CD14-positive monocyte (primary cell): ENCODE results near the gene PEX5. TPM values are rescaled to one million over a fixed set of nuclear protein-coding genes. Genes with fewer than 3 reads are reported as not detected.

Experiments
- DNase-seq, 3 donors: peaks; one replicate each; pipeline ENCODE4 v3.0.0-alpha.2; 2011 to 2022
- H2AFZ ChIP-seq: 2 replicates; pipeline ENCODE4 v1.6.0; 2012; ENCODE audit warnings: mild to moderate bottlenecking, low read depth, low read length, inconsistent platforms; ENCODE audit not compliant: insufficient read depth, poor library complexity, severe bottlenecking
- H3K27ac ChIP-seq, 2 donors: 1 replicate in 1 of 2; 2 replicates in 1 of 2; pipeline ENCODE4 v1.5.1; 2012 to 2013; ENCODE audit warnings: low read length in 2 of 2, control low read depth in 1 of 2, inconsistent platforms in 1 of 2, low read depth in 1 of 2, mild to moderate bottlenecking in 1 of 2
- H3K27me3 ChIP-seq, 2 donors: one replicate each; pipeline versions ENCODE4 v1.6.0 to v1.6.1; 2011 to 2013; ENCODE audit warnings: low read length in 2 of 2; ENCODE audit not compliant: control insufficient read depth in 2 of 2, insufficient read depth in 2 of 2
- H3K36me3 ChIP-seq, 2 donors: replicated peaks in 1 of 2; 1 replicate in 1 of 2; 2 replicates in 1 of 2; pipeline versions ENCODE4 v1.5.1 to v1.6.1; 2012 to 2013; ENCODE audit warnings: low read length in 2 of 2, control low read depth in 1 of 2, inconsistent platforms in 1 of 2, mild to moderate bottlenecking in 1 of 2; ENCODE audit not compliant: insufficient read depth in 2 of 2, control insufficient read depth in 1 of 2
- H3K4me1 ChIP-seq, 2 donors: 1 replicate in 1 of 2; 2 replicates in 1 of 2; pipeline versions ENCODE4 v1.5.1 to v1.6.1; 2012 to 2013; ENCODE audit warnings: low read length in 2 of 2, control low read depth in 1 of 2, inconsistent platforms in 1 of 2, mild to moderate bottlenecking in 1 of 2, moderate library complexity in 1 of 2; ENCODE audit not compliant: insufficient read depth in 2 of 2, control insufficient read depth in 1 of 2
- H3K4me2 ChIP-seq: replicated peaks from 2 replicates; pipeline ENCODE3; 2012; ENCODE audit warnings: low read length, moderate library complexity, mild to moderate bottlenecking; ENCODE audit not compliant: poor library complexity, severe bottlenecking; ENCODE audit errors: extremely low read depth
- H3K4me3 ChIP-seq, 3 experiments: fragments of 200-600 bp in 1 of 3; sonication (generic) in 1 of 3; replicated peaks in 1 of 3; 1 replicate in 2 of 3; 2 replicates in 1 of 3; pipeline ENCODE4 v1.5.1; 2011 to 2013; ENCODE audit warnings: low read length in 3 of 3, mild to moderate bottlenecking in 3 of 3, control low read depth in 2 of 3, low read depth in 2 of 3, inconsistent platforms in 1 of 3, moderate library complexity in 1 of 3
- H3K79me2 ChIP-seq: 2 replicates; pipeline ENCODE4 v1.6.0; 2012; ENCODE audit warnings: mild to moderate bottlenecking, control low read depth, inconsistent platforms, low read length, moderate library complexity; ENCODE audit not compliant: insufficient read depth
- H3K9ac ChIP-seq: 2 replicates; pipeline ENCODE4 v1.6.0; 2017; ENCODE audit warnings: low read length, mild to moderate bottlenecking; ENCODE audit not compliant: insufficient read depth, poor library complexity, severe bottlenecking
- H3K9me3 ChIP-seq, 2 donors: replicated peaks in 1 of 2; 1 replicate in 1 of 2; 2 replicates in 1 of 2; pipeline versions ENCODE4 v1.5.1 to v1.6.1; 2012 to 2013; ENCODE audit warnings: low read length in 2 of 2, control low read depth in 1 of 2; ENCODE audit not compliant: control insufficient read depth in 1 of 2, insufficient read depth in 1 of 2
- H4K20me1 ChIP-seq: 2 replicates; pipeline ENCODE4 v1.6.0; 2012; ENCODE audit warnings: mild to moderate bottlenecking, low read length, control low read depth, moderate library complexity; ENCODE audit not compliant: insufficient read depth
- H3K27ac Mint-ChIP-seq, 7 donors: one replicate each; pipeline ENCODE4 v1.8.0; 2020; ENCODE audit warnings: mild to moderate bottlenecking in 7 of 7, mixed read lengths in 7 of 7, moderate library complexity in 6 of 7, inconsistent platforms in 2 of 7
- H3K27me3 Mint-ChIP-seq, 3 donors: one replicate each; pipeline ENCODE4 v1.8.0; 2021 to 2022; ENCODE audit warnings: low read depth in 3 of 3, mild to moderate bottlenecking in 3 of 3, mixed read lengths in 3 of 3, moderate library complexity in 3 of 3, inconsistent platforms in 1 of 3
- H3K36me3 Mint-ChIP-seq, 2 donors: one replicate each; pipeline ENCODE4 v1.8.0; 2020; ENCODE audit warnings: mixed read lengths in 2 of 2, inconsistent platforms in 1 of 2, mild to moderate bottlenecking in 1 of 2
- H3K4me1 Mint-ChIP-seq: one replicate; pipeline ENCODE4 v1.8.0; 2020; ENCODE audit warnings: mild to moderate bottlenecking, mixed read lengths
- H3K4me3 Mint-ChIP-seq, 2 donors: one replicate each; pipeline ENCODE4 v1.8.0; 2020; ENCODE audit warnings: mild to moderate bottlenecking in 2 of 2, mixed read lengths in 2 of 2, moderate library complexity in 1 of 2
- H3K9me3 Mint-ChIP-seq, 7 donors: one replicate each; pipeline ENCODE4 v1.8.0; 2020 to 2022; ENCODE audit warnings: mixed read lengths in 7 of 7, mild to moderate bottlenecking in 6 of 7, moderate library complexity in 6 of 7, inconsistent platforms in 2 of 7
- WGBS: methylation state at CpG from one replicate; pipeline ENCODE4 v1.1.5; 2013; ENCODE audit warnings: missing lambda C conversion rate; ENCODE audit not compliant: insufficient coverage; 5-methylcytosine and 5-hydroxymethylcytosine counted together
- intact Hi-C, 2 donors: fragments of 100-400 bp; cut with micrococcal nuclease; formaldehyde crosslinking; loops; one replicate each; pipeline versions ENCODE4 v1.15.0 to v1.15.1; 2023
- polyA plus RNA-seq, 3 donors: library from polyadenylated mRNA; depleted of rRNA in 1 of 3; unstranded in 2 of 3; stranded (reverse) in 1 of 3; fragments of 300-500 nt in 2 of 3; fragments of >200 nt in 1 of 3; fragmentation: Illumina TruSeq in 2 of 3; gene quantifications; 1 replicate in 2 of 3; 2 replicates in 1 of 3; pipeline ENCODE4 v1.2.3, GENCODE V29; 2012 to 2021
- TF ChIP-seq, protein P1 (sequence below): fragments of 200-600 bp; IDR thresholded peaks from one replicate; pipeline ENCODE4 v1.8.0; 2022; ENCODE audit warnings: antibody characterized with exemption, mild to moderate bottlenecking

Gene PEX5
- polyA plus RNA-seq, 3 donors, result 4.3 to 11.3 (median 7.1) TPM

DNA sequence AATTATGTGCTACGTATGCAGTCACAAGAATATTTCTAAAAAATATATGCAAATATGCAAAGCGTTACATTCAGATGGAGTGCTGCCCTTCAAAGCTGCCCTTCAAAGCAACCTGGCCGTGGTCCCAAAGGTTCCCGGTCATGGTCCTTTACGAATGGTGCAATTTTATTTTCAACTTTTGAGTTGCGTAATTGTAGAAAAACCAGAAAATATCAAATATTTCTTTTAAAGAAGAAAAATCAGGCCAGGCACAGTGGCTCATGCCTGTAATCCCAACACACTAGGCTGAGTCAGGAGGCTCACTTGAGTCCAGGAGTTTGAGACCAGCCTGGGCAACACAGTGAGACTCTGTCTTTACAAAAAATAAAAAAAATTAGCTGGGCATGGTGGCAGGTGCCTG lies 38.0 kb upstream of the PEX5 start:
- no peak overlapping the region for H3K27ac ChIP-seq
- no peak overlapping the region for H3K4me3 ChIP-seq
- Mint-ChIP-seq H3K27ac (no peak overlapping the region), H3K4me3 (no peak overlapping the region), H3K9me3 (no peaks in the 10 kb centered on the region), H3K36me3 (peaks cover 29 to 58% of the 10 kb centered on the region in 2 donors), H3K4me1 (no peaks in the 10 kb centered on the region), H3K27me3 (peaks cover 1 to 2% (median 1%) of the 10 kb centered on the region in 3 donors)
- TF ChIP-seq, protein P1, sequence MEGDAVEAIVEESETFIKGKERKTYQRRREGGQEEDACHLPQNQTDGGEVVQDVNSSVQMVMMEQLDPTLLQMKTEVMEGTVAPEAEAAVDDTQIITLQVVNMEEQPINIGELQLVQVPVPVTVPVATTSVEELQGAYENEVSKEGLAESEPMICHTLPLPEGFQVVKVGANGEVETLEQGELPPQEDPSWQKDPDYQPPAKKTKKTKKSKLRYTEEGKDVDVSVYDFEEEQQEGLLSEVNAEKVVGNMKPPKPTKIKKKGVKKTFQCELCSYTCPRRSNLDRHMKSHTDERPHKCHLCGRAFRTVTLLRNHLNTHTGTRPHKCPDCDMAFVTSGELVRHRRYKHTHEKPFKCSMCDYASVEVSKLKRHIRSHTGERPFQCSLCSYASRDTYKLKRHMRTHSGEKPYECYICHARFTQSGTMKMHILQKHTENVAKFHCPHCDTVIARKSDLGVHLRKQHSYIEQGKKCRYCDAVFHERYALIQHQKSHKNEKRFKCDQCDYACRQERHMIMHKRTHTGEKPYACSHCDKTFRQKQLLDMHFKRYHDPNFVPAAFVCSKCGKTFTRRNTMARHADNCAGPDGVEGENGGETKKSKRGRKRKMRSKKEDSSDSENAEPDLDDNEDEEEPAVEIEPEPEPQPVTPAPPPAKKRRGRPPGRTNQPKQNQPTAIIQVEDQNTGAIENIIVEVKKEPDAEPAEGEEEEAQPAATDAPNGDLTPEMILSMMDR, result no peak
- H4K20me1 ChIP-seq, result no peaks in the 10 kb centered on the region
- no peaks in the 10 kb centered on the region for H3K9me3 ChIP-seq
- no peak overlapping the region for H3K4me2 ChIP-seq
- WGBS, result 67% methylated on average over 3 of the region's 6 CpGs
- H3K79me2 ChIP-seq, result no peaks in the 10 kb centered on the region
- H3K4me1 ChIP-seq, result no peaks in the 10 kb centered on the region
- H3K9ac ChIP-seq, result no peak overlapping the region
- no peak overlapping the region for H2AFZ ChIP-seq
- intact Hi-C loops, result no loop called here
- peaks cover 0 to 26% of the 10 kb centered on the region in 2 donors for H3K36me3 ChIP-seq
- no peaks in the 10 kb centered on the region for H3K27me3 ChIP-seq
- DNase-seq, result no peak

DNA sequence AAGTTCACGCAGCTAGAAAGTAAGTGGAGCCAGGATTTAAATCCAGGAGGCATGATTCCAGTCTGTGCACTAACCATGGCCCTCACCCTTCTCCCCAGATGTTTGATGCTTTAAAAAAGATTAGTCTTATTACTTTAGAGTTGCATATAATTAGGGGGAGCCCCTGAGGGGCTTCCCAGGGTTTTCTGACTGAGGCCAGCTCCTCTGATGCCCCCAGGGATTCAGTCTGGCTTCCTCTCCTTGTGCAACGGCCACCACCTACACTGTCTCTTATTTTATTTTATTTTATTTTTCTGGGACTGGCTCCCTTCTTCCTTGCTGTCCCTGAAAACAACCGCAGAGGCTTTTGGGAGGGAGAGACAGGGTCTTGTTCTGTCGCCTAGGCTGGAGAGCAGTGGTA lies 36.7 kb upstream of the PEX5 start:
- peaks cover 28 to 58% of the 10 kb centered on the region in 2 donors for H3K36me3 Mint-ChIP-seq

More for the DNA sequence above, 36.7 kb upstream of the PEX5 start:
- Mint-ChIP-seq H3K9me3 (no peaks in the 10 kb centered on the region), H3K4me1 (no peaks in the 10 kb centered on the region), H3K27ac (no peak overlapping the region), H3K27me3 (peaks cover 1 to 2% (median 1%) of the 10 kb centered on the region in 3 donors), H3K4me3 (no peak overlapping the region)
- Histone ChIP-seq H4K20me1 (no peaks in the 10 kb centered on the region), H3K4me3 (no peak overlapping the region), H3K9me3 (no peaks in the 10 kb centered on the region), H3K27me3 (no peaks in the 10 kb centered on the region), H3K79me2 (no peaks in the 10 kb centered on the region), H3K4me2 (no peak overlapping the region), H3K27ac (no peak overlapping the region), H3K36me3 (peaks cover 0 to 26% of the 10 kb centered on the region in 2 donors), H3K4me1 (no peaks in the 10 kb centered on the region), H2AFZ (no peak overlapping the region), H3K9ac (no peak overlapping the region)
- intact Hi-C loops, result no loop called here
- DNase-seq, result no peak
- WGBS, result 100% methylated on average over 1 of the region's 4 CpGs
- TF ChIP-seq, protein P1, result no peak
